IMR-90 (cell line): ENCODE measurements around the gene SPAST. TPM values are rescaled to one million over a fixed set of nuclear protein-coding genes. Genes with fewer than 3 reads are reported as not detected.
A peak's percentile ranks its signal among the peaks of the same experiment; 100 is the strongest.

ENCODE experiments used
- ATAC-seq: fragments of 200-7000 bp; cut with Tn5 transposase; 2 replicates; pipeline ENCODE4 v1.9.1; 2020; ENCODE audit warnings: low read depth, mild to moderate bottlenecking, moderate library complexity
- BruUV-seq: library from RNA; stranded (reverse); fragments of 400-500 nt; replicated peaks from 2 replicates; lab custom pipeline; 2021; lab: Mats Ljungman, UMichigan
- CTCF ChIA-PET: fragments of 300-600 bp; formaldehyde crosslinking; extraction: SDS; loops from one replicate; lab custom pipeline; 2021; ENCODE audit warnings: antibody characterized with exemption; lab: Yijun Ruan, JAX
- POLR2A ChIA-PET: fragments of 300-600 bp; sonication (Branson Sonifier 250); formaldehyde crosslinking; loops from one replicate; lab custom pipeline; 2022; ENCODE audit warnings: antibody characterized with exemption; ENCODE audit not compliant: unreplicated experiment; lab: Charles Lee
- DNase-seq: peaks from one replicate; pipeline ENCODE4 v3.0.0; 2013
- H2AFZ ChIP-seq: replicated peaks from 2 replicates; pipeline ENCODE3; 2013; ENCODE audit warnings: low read length, mild to moderate bottlenecking; ENCODE audit not compliant: poor library complexity
- H2AK5ac ChIP-seq: 2 replicates; pipeline ENCODE4 v1.6.1; 2013; ENCODE audit warnings: low read depth, low read length, inconsistent platforms
- H2AK9ac ChIP-seq: replicated peaks from 2 replicates; pipeline ENCODE3; 2013; ENCODE audit warnings: mild to moderate bottlenecking, low read depth, low read length, moderate library complexity; ENCODE audit not compliant: poor library complexity
- H2BK120ac ChIP-seq: 2 replicates; pipeline ENCODE4 v1.6.1; 2013; ENCODE audit warnings: low read depth, low read length, inconsistent platforms
- H2BK15ac ChIP-seq: 3 replicates; pipeline ENCODE4 v1.6.1; 2013; ENCODE audit warnings: low read depth, low read length, inconsistent platforms
- H2BK20ac ChIP-seq: 2 replicates; pipeline ENCODE4 v1.6.1; 2013; ENCODE audit warnings: low read depth, mild to moderate bottlenecking, inconsistent platforms, low read length, moderate library complexity
- H2BK5ac ChIP-seq: 2 replicates; pipeline ENCODE4 v1.6.1; 2013; ENCODE audit warnings: mild to moderate bottlenecking, low read depth, low read length, inconsistent platforms; ENCODE audit not compliant: poor library complexity, severe bottlenecking
- H3K14ac ChIP-seq: replicated peaks from 2 replicates; pipeline ENCODE4 v1.6.1; 2013; ENCODE audit warnings: low read depth, low read length, inconsistent platforms
- H3K18ac ChIP-seq: 2 replicates; pipeline ENCODE4 v1.6.1; 2013; ENCODE audit warnings: low read depth, low read length, control low read depth
- H3K23ac ChIP-seq: 2 replicates; pipeline ENCODE4 v1.6.1; 2013; ENCODE audit warnings: low read depth, low read length, inconsistent platforms
- H3K27ac ChIP-seq: 2 replicates; pipeline ENCODE4 v1.5.1; 2013; ENCODE audit warnings: mild to moderate bottlenecking, control low read depth, low read length; ENCODE audit not compliant: insufficient read depth
- H3K27me3 ChIP-seq: 2 replicates; pipeline ENCODE4 v1.6.1; 2013; ENCODE audit warnings: low read length; ENCODE audit not compliant: control insufficient read depth, insufficient read depth
- H3K36me3 ChIP-seq: 2 replicates; pipeline ENCODE4 v1.6.1; 2013; ENCODE audit warnings: low read length, mixed read lengths; ENCODE audit not compliant: control insufficient read depth, insufficient read depth
- H3K4ac ChIP-seq: 2 replicates; pipeline ENCODE4 v1.6.1; 2013; ENCODE audit warnings: low read depth, low read length, inconsistent platforms
- H3K4me1 ChIP-seq: 2 replicates; pipeline ENCODE4 v1.6.1; 2013; ENCODE audit warnings: low read length, mixed read lengths; ENCODE audit not compliant: control insufficient read depth, insufficient read depth
- H3K4me2 ChIP-seq: 2 replicates; pipeline ENCODE4 v1.6.1; 2013; ENCODE audit warnings: low read depth, mild to moderate bottlenecking, control low read depth, low read length, moderate library complexity
- H3K4me3 ChIP-seq: 2 replicates; pipeline ENCODE4 v1.5.1; 2013; ENCODE audit warnings: low read depth, mild to moderate bottlenecking, control low read depth, low read length, moderate library complexity; ENCODE audit not compliant: insufficient read depth
- H3K56ac ChIP-seq: 2 replicates; pipeline ENCODE4 v1.6.1; 2013; ENCODE audit warnings: low read length, inconsistent platforms; ENCODE audit not compliant: insufficient read depth; ENCODE audit errors: extremely low read depth
- H3K79me1 ChIP-seq, 2 experiments: 2 replicates each; pipeline ENCODE4 v1.6.1; 2013; ENCODE audit warnings: low read length in 2 of 2, inconsistent platforms in 1 of 2, low read depth in 1 of 2
- H3K9ac ChIP-seq: 2 replicates; pipeline ENCODE4 v1.6.1; 2013; ENCODE audit warnings: low read depth, low read length, control low read depth
- H3K9me1 ChIP-seq: 2 replicates; pipeline ENCODE4 v1.6.1; 2013; ENCODE audit warnings: low read length, inconsistent platforms; ENCODE audit not compliant: insufficient read depth
- H3K9me3 ChIP-seq: 2 replicates; pipeline ENCODE4 v1.6.1; 2013; ENCODE audit warnings: low read length; ENCODE audit not compliant: control insufficient read depth, insufficient read depth
- H4K20me1 ChIP-seq: 2 replicates; pipeline ENCODE4 v1.6.1; 2013; ENCODE audit warnings: low read length, inconsistent platforms; ENCODE audit not compliant: insufficient read depth
- H4K5ac ChIP-seq: 2 replicates; pipeline ENCODE4 v1.6.1; 2013; ENCODE audit warnings: mild to moderate bottlenecking, low read depth, low read length, control low read depth
- H4K8ac ChIP-seq, 2 experiments: 2 replicates each; pipeline ENCODE4 v1.6.1; 2013; ENCODE audit warnings: low read depth in 2 of 2, low read length in 2 of 2, control low read depth in 1 of 2, inconsistent platforms in 1 of 2
- H4K91ac ChIP-seq: 2 replicates; pipeline ENCODE4 v1.6.1; 2013; ENCODE audit warnings: low read depth, low read length, inconsistent platforms; ENCODE audit not compliant: insufficient read depth
- CEBPB ChIP-seq: IDR thresholded peaks from 2 replicates; pipeline ENCODE4 v1.6.1; 2012; ENCODE audit warnings: low read depth, low read length, improper control_type of control experiment
- CHD1 ChIP-seq: IDR thresholded peaks from 2 replicates; pipeline ENCODE4 v1.6.1; 2012; ENCODE audit warnings: low read depth, low read length, improper control_type of control experiment
- FOS ChIP-seq: fragments of 150-350 bp; IDR thresholded peaks from 2 replicates; pipeline ENCODE4 v1.6.1; 2016; ENCODE audit warnings: low read depth, low read length
- MAZ ChIP-seq: IDR thresholded peaks from 2 replicates; pipeline ENCODE4 v1.6.1; 2012; ENCODE audit warnings: low read depth, mild to moderate bottlenecking, low read length, improper control_type of control experiment, moderate library complexity, borderline replicate concordance
- MXI1 ChIP-seq: IDR thresholded peaks from 2 replicates; pipeline ENCODE4 v1.6.1; 2012; ENCODE audit warnings: low read depth, mild to moderate bottlenecking, low read length, moderate library complexity, borderline replicate concordance
- NFE2L2 ChIP-seq: fragments of 150-350 bp; IDR thresholded peaks from 2 replicates; pipeline ENCODE4 v1.6.1; 2016; ENCODE audit warnings: low read depth, mild to moderate bottlenecking, low read length
- POLR2A ChIP-seq: IDR thresholded peaks from 2 replicates; pipeline ENCODE4 v1.6.1; 2012; ENCODE audit warnings: mild to moderate bottlenecking, low read depth, low read length
- RAD21 ChIP-seq: IDR thresholded peaks from 2 replicates; pipeline ENCODE4 v1.6.1; 2012; ENCODE audit warnings: low read length, improper control_type of control experiment
- RCOR1 ChIP-seq: IDR thresholded peaks from 2 replicates; pipeline ENCODE4 v1.6.1; 2012; ENCODE audit warnings: mild to moderate bottlenecking, low read length, improper control_type of control experiment; ENCODE audit not compliant: insufficient replicate concordance
- RFX5 ChIP-seq: IDR thresholded peaks from 2 replicates; pipeline ENCODE4 v1.8.0; 2012; ENCODE audit warnings: low read depth, mild to moderate bottlenecking, low read length, moderate library complexity
- SMC3 ChIP-seq: fragments of 150-350 bp; IDR thresholded peaks from 2 replicates; pipeline ENCODE4 v1.6.1; 2016; ENCODE audit warnings: low read depth, mild to moderate bottlenecking, antibody characterized with exemption, low read length, moderate library complexity
- USF2 ChIP-seq: fragments of 150-350 bp; IDR thresholded peaks from 2 replicates; pipeline ENCODE4 v1.6.1; 2017; ENCODE audit warnings: mild to moderate bottlenecking, antibody characterized with exemption, low read length, low read depth
- WGBS, 2 experiments: methylation state at CpG; one replicate each; pipeline versions ENCODE4 v1.1.5 to v1.1.7; 2013; ENCODE audit warnings: missing lambda C conversion rate in 2 of 2; ENCODE audit not compliant: insufficient read length in 1 of 2; ENCODE audit errors: extremely low coverage in 2 of 2; 5-methylcytosine and 5-hydroxymethylcytosine counted together
- dilution Hi-C: fragments of 300-500 bp; cut with HindIII; formaldehyde crosslinking; loops from one replicate; pipeline ENCODE4 v1.14.3; 2018; ENCODE audit warnings: low sequenced_read_pairs; ENCODE audit not compliant: unreplicated experiment
- in situ Hi-C: fragments of 300-500 bp; cut with MboI; formaldehyde crosslinking; loops from 3 replicates; pipeline ENCODE4 v1.14.3; 2019; ENCODE audit warnings: low sequenced_read_pairs, inconsistent platforms, mixed read lengths
- intact Hi-C: fragments of 100-400 bp; cut with micrococcal nuclease; formaldehyde crosslinking; loops from 2 replicates; pipeline ENCODE4 v1.10.0; 2022
- polyA plus RNA-seq, 3 experiments: library from polyadenylated mRNA; depleted of rRNA; stranded (reverse); fragments of >200 nt; gene quantifications; 2 replicates each; pipeline ENCODE4 v1.2.3, GENCODE V29; 2012; ENCODE audit warnings: low replicate concordance in 1 of 3
- total RNA-seq: library from RNA; depleted of rRNA; stranded (reverse); fragments of >200 nt; gene quantifications from 2 replicates; pipeline ENCODE4 v1.2.3, GENCODE V29; 2012
- TF ChIP-seq, protein P1 (sequence below): fragments of 150-350 bp; IDR thresholded peaks from 2 replicates; pipeline ENCODE4 v1.6.1; 2016; ENCODE audit warnings: low read depth, mild to moderate bottlenecking, low read length, moderate library complexity, borderline replicate concordance

The SPAST gene
- total and polyA plus RNA-seq, 2 of the 4 experiments (the other 2 are of a cell fraction), result 5.3 to 14.5 TPM

DNA sequence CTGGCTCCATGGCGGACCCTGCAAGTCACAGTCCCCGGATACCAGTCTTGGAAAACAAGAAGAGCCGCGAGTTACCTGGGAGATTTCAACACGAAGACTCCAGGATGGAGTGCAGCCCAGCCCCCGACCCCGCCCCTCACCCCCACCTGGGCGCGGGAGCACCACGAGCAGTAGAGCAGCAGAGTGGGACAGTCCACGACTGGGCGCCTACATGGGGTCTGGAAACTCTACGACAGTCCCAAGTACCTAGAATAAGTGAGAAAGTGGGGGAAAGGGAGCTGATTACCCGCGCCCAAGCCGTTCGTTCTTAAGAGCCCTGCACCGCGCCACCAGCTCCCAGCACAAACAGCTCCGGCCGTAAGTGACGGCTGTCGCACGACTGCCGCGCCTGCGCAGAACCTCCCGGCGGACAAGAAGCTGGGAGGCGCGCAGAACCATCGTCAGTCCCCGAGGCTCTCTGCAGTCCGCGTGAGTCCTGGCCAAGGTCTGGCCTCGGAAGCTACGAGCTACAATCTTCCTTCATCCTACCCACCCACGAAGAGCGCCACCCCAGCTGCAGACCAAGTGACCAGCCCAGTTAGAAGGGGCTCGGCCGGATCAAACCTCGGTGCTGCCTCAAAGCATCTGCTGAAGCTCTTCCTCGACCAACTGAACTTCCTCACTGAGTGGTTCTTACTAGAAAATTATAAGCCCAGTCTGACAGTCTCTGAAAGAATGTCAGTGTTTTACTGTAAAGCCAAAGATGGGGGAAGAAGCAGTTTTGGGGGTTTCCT is 23.7 kb upstream of the SPAST start, which contains the start of gene DPY30:
Gene DPY30, minus strand, starts transcription at position 359 of the 773 bp plus-strand sequence. Its CDS starts 349 bp downstream, at position 10.
- BruUV-seq, result no TSS peak
- no peak for TF ChIP-seq RFX5
- no peak for TF ChIP-seq USF2
- TF ChIP-seq FOS, result no peak
- peak; percentile 62; the same call in 1 of the 2 replicates for TF ChIP-seq MXI1
- no peak for TF ChIP-seq SMC3
- no peak for TF ChIP-seq MAZ
- TF ChIP-seq CEBPB, result no peak
- TF ChIP-seq POLR2A, result peak; percentile 69; the same call in 1 of the 2 replicates
- TF ChIP-seq RCOR1, result no peak
- TF ChIP-seq RAD21, result peak; percentile 26
- TF ChIP-seq NFE2L2, result no peak
- TF ChIP-seq, protein P1, sequence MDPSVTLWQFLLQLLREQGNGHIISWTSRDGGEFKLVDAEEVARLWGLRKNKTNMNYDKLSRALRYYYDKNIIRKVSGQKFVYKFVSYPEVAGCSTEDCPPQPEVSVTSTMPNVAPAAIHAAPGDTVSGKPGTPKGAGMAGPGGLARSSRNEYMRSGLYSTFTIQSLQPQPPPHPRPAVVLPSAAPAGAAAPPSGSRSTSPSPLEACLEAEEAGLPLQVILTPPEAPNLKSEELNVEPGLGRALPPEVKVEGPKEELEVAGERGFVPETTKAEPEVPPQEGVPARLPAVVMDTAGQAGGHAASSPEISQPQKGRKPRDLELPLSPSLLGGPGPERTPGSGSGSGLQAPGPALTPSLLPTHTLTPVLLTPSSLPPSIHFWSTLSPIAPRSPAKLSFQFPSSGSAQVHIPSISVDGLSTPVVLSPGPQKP, result no peak
- no peak for TF ChIP-seq CHD1

More for the DNA sequence above, 23.7 kb upstream of the SPAST start, which contains the start of gene DPY30:
- Histone ChIP-seq H3K9me3 (no peaks in the 10 kb centered on the region), H3K27ac (peak within 1 kb of the TSS; percentile 57), H3K23ac (peak within 1 kb of the TSS; percentile 65; the same call in 1 of the 2 replicates), H2BK120ac (0 out of 2 replicates have a peak within 1 kb of the TSS, but pooled peaks have one; percentile 26), H2AFZ (peak within 1 kb of the TSS; percentile 96), H3K36me3 (peaks cover 2% of the 10 kb centered on the region; the same call in 1 of the 2 replicates), H3K27me3 (no peaks in the 10 kb centered on the region), H2AK9ac (peak within 1 kb of the TSS; percentile 69), H4K20me1 (no peaks in the 10 kb centered on the region), H4K91ac (peak within 1 kb of the TSS; percentile 83), H3K56ac (peak within 1 kb of the TSS; percentile 42), H4K5ac (peak within 1 kb of the TSS; percentile 68), H2BK20ac (no peak within 1 kb of the TSS), H3K4me1 (peaks cover 2% of the 10 kb centered on the region; the same call in 1 of the 2 replicates), H3K18ac (0 out of 2 replicates have a peak within 1 kb of the TSS, but pooled peaks have one; percentile 1), H3K4me3 (peak within 1 kb of the TSS; percentile 82), H3K9ac (peak within 1 kb of the TSS; percentile 83), H3K9me1 (no peaks in the 10 kb centered on the region), H3K4ac (peak within 1 kb of the TSS; percentile 84), H2BK15ac (no peak within 1 kb of the TSS), H2AK5ac (peak within 1 kb of the TSS; percentile 10; the same call in 1 of the 2 replicates), H2BK5ac (peak within 1 kb of the TSS; percentile 57), H3K79me1 (peaks cover 9 to 17% of the 10 kb centered on the region in 2 experiments), H3K14ac (peak within 1 kb of the TSS; percentile 85), H3K4me2 (peak within 1 kb of the TSS; percentile 82), H4K8ac (peak within 1 kb of the TSS; percentile 58 to 97)
- peak; percentile 92 for DNase-seq
- ATAC-seq, result peak; percentile 98
- in situ Hi-C loops, result no loop called here
- 0% methylated on average over 13 of the region's 43 CpGs; no CpG with 5 or more reads in 1 of the 2 experiments for WGBS, 2 experiments
- intact Hi-C loops, result loop anchor here (2.0 kb wide), 1 partner anchor 23 kb away; the partner anchor contains the start of gene SPAST
- ChIA-PET POLR2A (no interaction called here), CTCF (interaction anchor here (1.5 kb wide), 1 partner anchor 16 kb away, joined by 6 read pairs; no protein-coding TSS in a partner anchor)
- dilution Hi-C loops, result no loop called here
